ENCODE results near the gene PRMT1. TPM values are rescaled to one million over a fixed set of nuclear protein-coding genes. Genes with fewer than 3 reads are reported as not detected.

Gene PRMT1
- total and polyA plus RNA-seq, 9 of the 15 experiments (the other 6 are each of a cell fraction or from before 2014, with no cell fraction given), result 13.3 to 464 (median 326) TPM

- ChIA-PET CTCF (ENCODE audit: low intra/inter-chr PET ratio) (no interaction called here), POLR2A (interaction anchor here (0.9 kb wide), 1 partner anchor 8 kb away, joined by 4 read pairs; no protein-coding TSS in a partner anchor)
- Histone ChIP-seq H3K4me2 (ENCODE audit: insufficient read depth, low read length) (peak overlapping the region; percentile 46; the same call in 1 of the 2 replicates), H3K27ac (ENCODE audit: extremely low read depth, low read depth, low read length) (peak overlapping the region; percentile 19; the same call in 2 of the 3 replicates), H3K27me3 (ENCODE audit: control insufficient read depth in 2 of 2, insufficient read depth in 2 of 2, low read length in 2 of 2) (no peaks in the 10 kb centered on the region), H3K4me1 (replicated peaks in 1 of 2; ENCODE audit: control insufficient read depth in 2 of 2, insufficient read depth in 2 of 2, low read length in 2 of 2) (peaks cover 10 to 17% of the 10 kb centered on the region in 2 experiments; a peak in 4 of 5 replicates), H3K36me3 (ENCODE audit: control insufficient read depth, insufficient read depth, low read length) (no peaks in the 10 kb centered on the region), H2AFZ (ENCODE audit: low read depth, low read length) (peak overlapping the region; percentile 94), H3K9me1 (ENCODE audit: control insufficient read depth, insufficient read depth, low read length) (no peaks in the 10 kb centered on the region), H3K9ac (ENCODE audit: insufficient read depth in 1 of 2, low read depth in 2 of 2, low read length in 2 of 2) (peak overlapping the region; percentile 52 to 80; a peak in 3 of 4 replicates), H4K20me1 (replicated peaks; ENCODE audit: control insufficient read depth, insufficient read depth, low read length) (no peaks in the 10 kb centered on the region), H3K4me3 (no peak overlapping the region), H3K79me2 (ENCODE audit: control insufficient read depth, insufficient read depth, low read length) (no peaks in the 10 kb centered on the region), H3K9me3 (replicated peaks; ENCODE audit: control insufficient read depth, insufficient read depth, low read depth, low read length) (no peaks in the 10 kb centered on the region)
- ATAC-seq, result peak; percentile 79
- BruUV-seq (replicated peaks), result no TSS peak
- 38% methylated on average over 11 of the region's 11 CpGs for WGBS (ENCODE audit: insufficient coverage, low coverage, missing lambda C conversion rate)
- in situ Hi-C loops (cut with MboI), result no loop called here
- peak in 2 of 4 experiments; percentile 49 for DNase-seq (ENCODE audit: extremely low read depth in 1 of 4, low spot score in 3 of 4)
- no peak for FAIRE-seq
- intact Hi-C loops (cut with micrococcal nuclease), result no loop called here
- TF ChIP-seq, protein P1, sequence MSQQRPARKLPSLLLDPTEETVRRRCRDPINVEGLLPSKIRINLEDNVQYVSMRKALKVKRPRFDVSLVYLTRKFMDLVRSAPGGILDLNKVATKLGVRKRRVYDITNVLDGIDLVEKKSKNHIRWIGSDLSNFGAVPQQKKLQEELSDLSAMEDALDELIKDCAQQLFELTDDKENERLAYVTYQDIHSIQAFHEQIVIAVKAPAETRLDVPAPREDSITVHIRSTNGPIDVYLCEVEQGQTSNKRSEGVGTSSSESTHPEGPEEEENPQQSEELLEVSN (IDR thresholded peaks at IDR 0.05; ENCODE audit: borderline replicate concordance in 1 of 2, extremely low read depth in 1 of 2, insufficient read depth in 1 of 2, insufficient read length in 1 of 2, low read depth in 1 of 2, low read length in 1 of 2, poor library complexity in 1 of 2, severe bottlenecking in 1 of 2), result peak; percentile 35 to 55
- TF ChIP-seq, protein P2, sequence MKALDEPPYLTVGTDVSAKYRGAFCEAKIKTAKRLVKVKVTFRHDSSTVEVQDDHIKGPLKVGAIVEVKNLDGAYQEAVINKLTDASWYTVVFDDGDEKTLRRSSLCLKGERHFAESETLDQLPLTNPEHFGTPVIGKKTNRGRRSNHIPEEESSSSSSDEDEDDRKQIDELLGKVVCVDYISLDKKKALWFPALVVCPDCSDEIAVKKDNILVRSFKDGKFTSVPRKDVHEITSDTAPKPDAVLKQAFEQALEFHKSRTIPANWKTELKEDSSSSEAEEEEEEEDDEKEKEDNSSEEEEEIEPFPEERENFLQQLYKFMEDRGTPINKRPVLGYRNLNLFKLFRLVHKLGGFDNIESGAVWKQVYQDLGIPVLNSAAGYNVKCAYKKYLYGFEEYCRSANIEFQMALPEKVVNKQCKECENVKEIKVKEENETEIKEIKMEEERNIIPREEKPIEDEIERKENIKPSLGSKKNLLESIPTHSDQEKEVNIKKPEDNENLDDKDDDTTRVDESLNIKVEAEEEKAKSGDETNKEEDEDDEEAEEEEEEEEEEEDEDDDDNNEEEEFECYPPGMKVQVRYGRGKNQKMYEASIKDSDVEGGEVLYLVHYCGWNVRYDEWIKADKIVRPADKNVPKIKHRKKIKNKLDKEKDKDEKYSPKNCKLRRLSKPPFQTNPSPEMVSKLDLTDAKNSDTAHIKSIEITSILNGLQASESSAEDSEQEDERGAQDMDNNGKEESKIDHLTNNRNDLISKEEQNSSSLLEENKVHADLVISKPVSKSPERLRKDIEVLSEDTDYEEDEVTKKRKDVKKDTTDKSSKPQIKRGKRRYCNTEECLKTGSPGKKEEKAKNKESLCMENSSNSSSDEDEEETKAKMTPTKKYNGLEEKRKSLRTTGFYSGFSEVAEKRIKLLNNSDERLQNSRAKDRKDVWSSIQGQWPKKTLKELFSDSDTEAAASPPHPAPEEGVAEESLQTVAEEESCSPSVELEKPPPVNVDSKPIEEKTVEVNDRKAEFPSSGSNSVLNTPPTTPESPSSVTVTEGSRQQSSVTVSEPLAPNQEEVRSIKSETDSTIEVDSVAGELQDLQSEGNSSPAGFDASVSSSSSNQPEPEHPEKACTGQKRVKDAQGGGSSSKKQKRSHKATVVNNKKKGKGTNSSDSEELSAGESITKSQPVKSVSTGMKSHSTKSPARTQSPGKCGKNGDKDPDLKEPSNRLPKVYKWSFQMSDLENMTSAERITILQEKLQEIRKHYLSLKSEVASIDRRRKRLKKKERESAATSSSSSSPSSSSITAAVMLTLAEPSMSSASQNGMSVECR (CRISPR knock-in tag; IDR thresholded peaks at IDR 0.05), result no peak
- no peak for TF ChIP-seq SMAD2 (IDR thresholded peaks at IDR 0.05; ENCODE audit: low read depth, low read length)
- no peak for TF ChIP-seq IRF1 (CRISPR knock-in tag; IDR thresholded peaks at IDR 0.05; ENCODE audit: borderline replicate concordance)
- peak; percentile 70 for TF ChIP-seq L3MBTL2 (IDR thresholded peaks at IDR 0.05)
- no peak for TF ChIP-seq ZNF263 (CRISPR knock-in tag; IDR thresholded peaks at IDR 0.05; ENCODE audit: borderline replicate concordance)
- no peak for TF ChIP-seq PHF21A (IDR thresholded peaks at IDR 0.05; ENCODE audit: borderline replicate concordance, low read depth)
- no peak for TF ChIP-seq EZH2 (IDR thresholded peaks at IDR 0.05; ENCODE audit: borderline replicate concordance, low read depth, low read length)
- no peak for TF ChIP-seq BCOR (IDR thresholded peaks at IDR 0.05)
- TF ChIP-seq ZNF592 (IDR thresholded peaks at IDR 0.05), result peak; percentile 50; the same call in 1 of the 2 replicates
- TF ChIP-seq, protein P3, sequence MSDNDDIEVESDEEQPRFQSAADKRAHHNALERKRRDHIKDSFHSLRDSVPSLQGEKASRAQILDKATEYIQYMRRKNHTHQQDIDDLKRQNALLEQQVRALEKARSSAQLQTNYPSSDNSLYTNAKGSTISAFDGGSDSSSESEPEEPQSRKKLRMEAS (CRISPR knock-in tag; IDR thresholded peaks at IDR 0.05), result peak; percentile 80
Measured at GRCh38 chr19:49700563-49700962, 23.5 kb downstream of the PRMT1 start.
